Prostate gland (tissue), 2 donors: ENCODE results near the gene HLA-DQB1.

Source experiments
- CTCF ChIP-seq, 4 experiments: fragments of 200-600 bp in 2 of 4; fragments of 450-650 bp in 2 of 4; sonication (generic) in 2 of 4; IDR thresholded peaks; 1 replicate in 3 of 4; 2 replicates in 1 of 4; pipeline ENCODE4 v1.5.1; 2016 to 2019; ENCODE audit warnings: antibody characterized with exemption in 4 of 4, mild to moderate bottlenecking in 2 of 4, moderate library complexity in 2 of 4
- POLR2A ChIP-seq: fragments of 450-650 bp; IDR thresholded peaks from one replicate; pipeline ENCODE4 v1.6.1; 2016; ENCODE audit warnings: antibody characterized with exemption, mild to moderate bottlenecking
- POLR2AphosphoS5 ChIP-seq: sonication (generic); formaldehyde crosslinking; IDR thresholded peaks from one replicate; pipeline ENCODE4 v1.6.1; 2017; ENCODE audit warnings: antibody characterized with exemption

DNA sequence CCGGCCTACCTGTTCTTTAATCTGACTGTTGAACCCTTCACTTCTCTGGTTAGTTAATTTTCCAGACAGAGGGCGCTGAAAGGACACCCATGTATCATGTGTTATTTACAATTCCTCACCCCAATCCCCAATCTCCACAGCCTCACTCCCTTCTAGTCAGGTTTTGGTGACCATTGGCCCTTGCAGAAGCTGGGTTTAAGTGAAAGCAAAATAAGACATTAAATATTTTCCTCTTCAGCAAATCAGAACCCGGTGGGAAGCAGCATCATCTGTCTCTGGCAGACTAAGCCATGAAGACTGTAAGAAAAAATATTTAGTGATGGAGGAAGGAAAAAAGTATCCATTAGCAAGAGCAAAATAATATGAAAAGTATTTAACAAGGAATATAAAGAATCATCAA lies 38.6 kb downstream of the HLA-DQB1 start:
- TF ChIP-seq POLR2A (no peak), CTCF (IDR thresholded peaks at IDR 0.05) (no peak), POLR2AphosphoS5 (no peak)
